PC-3 (cell line): Measurements from ENCODE around the gene RARRES2.

Experiments
- CTCF ChIP-seq: fragments of 300-600 bp; sonication (generic); conservative IDR thresholded peaks from 2 replicates; pipeline ENCODE4 v1.5.1; 2017; ENCODE audit warnings: antibody characterized with exemption, low read depth, mild to moderate bottlenecking, low read length
- EZH2 ChIP-seq: fragments of 300-600 bp; sonication (generic); IDR thresholded peaks from one replicate; pipeline ENCODE4 v1.6.1; 2017; ENCODE audit warnings: antibody characterized with exemption, mild to moderate bottlenecking, low read length; ENCODE audit not compliant: unreplicated experiment
- EZH2phosphoT487 ChIP-seq: fragments of 300-600 bp; sonication (generic); IDR thresholded peaks from 2 replicates; pipeline ENCODE4 v1.6.1; 2018; ENCODE audit warnings: mild to moderate bottlenecking, antibody characterized with exemption, low read length, borderline replicate concordance

- no peak for TF ChIP-seq CTCF
- TF ChIP-seq EZH2, result no peak
- TF ChIP-seq EZH2phosphoT487, result no peak
Measured at GRCh38 chr7:150311146-150311545, 30.3 kb downstream of the RARRES2 start.
